Measurements from ENCODE around the gene SPATA12. TPM values are rescaled to one million over a fixed set of nuclear protein-coding genes. Genes with fewer than 3 reads are reported as not detected.

The SPATA12 gene
- total and polyA plus RNA-seq, 2 of the 8 experiments (the other 6 are each of a cell fraction or from before 2014, with no cell fraction given) = 0.19 to 0.97 TPM

GRCh38 chr3:57043518-57043917, 16.9 kb upstream of the SPATA12 start:
- H4K8ac ChIP-seq (ENCODE audit: extremely low read depth, insufficient read depth, low read length) = no peak overlapping the region
- no peaks in the 10 kb centered on the region for H3K9me3 ChIP-seq (ENCODE audit: insufficient read depth in 2 of 2, low read depth in 1 of 2, low read length in 1 of 2)
- H2BK120ac ChIP-seq (replicated peaks; ENCODE audit: low read depth, low read length) = no peak overlapping the region
- no peak overlapping the region for H2AFZ ChIP-seq (ENCODE audit: low read length)
- no peak overlapping the region for H3K18ac ChIP-seq (ENCODE audit: extremely low read depth, low read length)
- H2BK12ac ChIP-seq (ENCODE audit: low read depth, low read length) = no peak overlapping the region
- no peak overlapping the region for H3K23ac ChIP-seq (ENCODE audit: insufficient read length)
- no peak overlapping the region for H4K5ac ChIP-seq (ENCODE audit: insufficient read length, low read depth, low read length)
- no peak overlapping the region for H2BK20ac ChIP-seq (ENCODE audit: low read length)
- no peak for FAIRE-seq
- no peaks in the 10 kb centered on the region for H3K79me2 ChIP-seq (ENCODE audit: control insufficient read depth in 1 of 2, insufficient read depth in 2 of 2, low read length in 2 of 2)
- no peak overlapping the region for H4K91ac ChIP-seq (replicated peaks; ENCODE audit: insufficient read length, low read length)
- DNase-seq (ENCODE audit: low read depth in 1 of 2, low spot score in 2 of 2) = no peak
- no peak overlapping the region for H3K4me2 ChIP-seq (ENCODE audit: insufficient read depth in 1 of 2, low read depth in 2 of 2, low read length in 2 of 2)
- H3K79me1 ChIP-seq (ENCODE audit: low read depth, low read length) = no peaks in the 10 kb centered on the region; the same call in 1 of the 2 replicates
- no peaks in the 10 kb centered on the region for H3K36me3 ChIP-seq (ENCODE audit: control insufficient read depth in 2 of 4, insufficient read depth in 4 of 4, low read length in 3 of 4)
- no peak overlapping the region for H3K9ac ChIP-seq (replicated peaks in 1 of 4; ENCODE audit: extremely low read depth in 1 of 4, low read depth in 3 of 4, low read length in 3 of 4)
- H3K27ac ChIP-seq (ENCODE audit: low read depth, low read length) = no peak overlapping the region
- no peak overlapping the region for H2BK5ac ChIP-seq (ENCODE audit: low read depth, low read length)
- no peak overlapping the region for H3K4me3 ChIP-seq (ENCODE audit: extremely low read depth in 1 of 4, insufficient read depth in 2 of 4, low read depth in 3 of 4, low read length in 4 of 4)
- whole genome bisulfite sequencing, 2 experiments (ENCODE audit: extremely low coverage in 1 of 2, insufficient coverage in 1 of 2, insufficient read length in 1 of 2, insufficient replicate concordance in 2 of 2, low coverage in 1 of 2, low lambda C conversion rate in 2 of 2, missing lambda C conversion rate in 1 of 2) = 33% methylated on average over 1 of the region's 1 CpG; no CpG with 5 or more reads in 1 of the 2 experiments
- H3K4ac ChIP-seq (replicated peaks; ENCODE audit: insufficient read length, low read depth, low read length) = no peak overlapping the region
- H3K56ac ChIP-seq (replicated peaks; ENCODE audit: insufficient read length, low read depth, low read length) = no peak overlapping the region
- CTCF ChIA-PET (ENCODE audit: partially characterized antibody) = interaction anchor here (0.6 kb wide), 1 partner anchor 336 kb away, joined by 3 read pairs; no protein-coding TSS in a partner anchor
- H3K27me3 ChIP-seq (replicated peaks in 1 of 4; ENCODE audit: control insufficient read depth in 3 of 4, extremely low read depth in 1 of 4, insufficient read depth in 3 of 4, low read length in 3 of 4) = no peaks in the 10 kb centered on the region; a peak in 1 of 7 replicates
- no peaks in the 10 kb centered on the region for H4K20me1 ChIP-seq (replicated peaks in 1 of 2; ENCODE audit: control insufficient read depth in 1 of 2, insufficient read depth in 2 of 2, low read length in 2 of 2)
- no peak overlapping the region for H2BK15ac ChIP-seq (ENCODE audit: low read length)
- no peak overlapping the region for H3K14ac ChIP-seq (ENCODE audit: insufficient read length)
- POLR2A ChIA-PET (ENCODE audit: partially characterized antibody) = interaction anchor here (1.3 kb wide), 1 partner anchor 11 kb away, joined by 3 read pairs; no protein-coding TSS in a partner anchor
- no peaks in the 10 kb centered on the region for H3K23me2 ChIP-seq (ENCODE audit: low read depth, low read length)
- H3K4me1 ChIP-seq (replicated peaks in 1 of 4; ENCODE audit: control insufficient read depth in 3 of 4, insufficient read depth in 4 of 4, low read length in 3 of 4) = peaks cover 0 to 5% (median 2%) of the 10 kb centered on the region in 4 experiments; a peak in 3 of 7 replicates
- H2AK5ac ChIP-seq (ENCODE audit: low read depth, low read length) = no peak overlapping the region
- TF ChIP-seq RNF2 (IDR thresholded peaks at IDR 0.05; ENCODE audit: borderline replicate concordance, low read depth, low read length, missing control alignments, poor library complexity, severe bottlenecking) = no peak
- TF ChIP-seq TEAD4 (IDR thresholded peaks at IDR 0.05; ENCODE audit: low read depth, low read length) = no peak
- no peak for TF ChIP-seq PHF8 (conservative IDR thresholded peaks at IDR 0.05; ENCODE audit: low read depth, low read length)
- no peak for TF ChIP-seq KDM4A (IDR thresholded peaks at IDR 0.05; ENCODE audit: low read depth, low read length, severe bottlenecking)
- TF ChIP-seq MAFK (IDR thresholded peaks at IDR 0.05; ENCODE audit: low read depth, low read length) = no peak
- TF ChIP-seq KDM5A (IDR thresholded peaks at IDR 0.05; ENCODE audit: low read length) = no peak
- TF ChIP-seq SIX5 (IDR thresholded peaks at IDR 0.05; ENCODE audit: low read depth, low read length) = no peak
- no peak for TF ChIP-seq SP4 (IDR thresholded peaks at IDR 0.05; ENCODE audit: low read length)
- TF ChIP-seq SIRT6 (IDR thresholded peaks at IDR 0.05; ENCODE audit: low read length) = no peak
